Suprapubic skin (tissue), 4 donors: ENCODE measurements around the gene TRIM47.

Experiments used
- CTCF ChIP-seq, 2 donors: fragments of 200-600 bp in 1 of 2; fragments of 450-650 bp in 1 of 2; sonication (generic) in 1 of 2; IDR thresholded peaks; one replicate each; pipeline ENCODE4 v1.5.1; 2016 to 2019; ENCODE audit warnings: antibody characterized with exemption in 2 of 2, mild to moderate bottlenecking in 1 of 2, moderate library complexity in 1 of 2
- POLR2A ChIP-seq, 2 donors: fragments of 450-650 bp; IDR thresholded peaks; one replicate each; pipeline ENCODE4 v1.6.1; 2017; ENCODE audit warnings: antibody characterized with exemption in 2 of 2, mild to moderate bottlenecking in 2 of 2, moderate library complexity in 2 of 2
- POLR2AphosphoS5 ChIP-seq, 3 donors: sonication (generic); formaldehyde crosslinking; IDR thresholded peaks; one replicate each; pipeline ENCODE4 v1.6.1; 2017; ENCODE audit warnings: antibody characterized with exemption in 3 of 3

DNA sequence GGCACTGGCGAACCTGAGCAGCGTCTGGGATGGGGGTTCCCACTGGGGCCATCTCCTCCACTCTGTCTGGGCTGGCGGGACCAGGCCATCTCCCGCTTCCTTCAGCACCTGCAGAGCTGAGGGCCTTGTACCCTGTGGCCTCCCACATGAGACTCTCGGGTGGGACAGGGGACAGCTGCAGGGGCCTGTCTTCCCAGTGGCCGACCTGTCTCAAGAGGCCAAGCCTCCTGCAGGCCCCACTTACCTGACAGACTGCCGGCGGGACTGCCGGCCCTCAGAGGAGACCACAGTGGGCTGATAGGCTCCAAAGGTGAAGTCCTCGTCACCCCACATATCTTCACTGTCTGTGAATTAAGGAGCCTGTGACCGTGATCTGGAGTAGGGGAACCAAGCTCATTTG is 46.7 kb upstream of the TRIM47 start:
- TF ChIP-seq CTCF (IDR thresholded peaks at IDR 0.05) (no peak), POLR2A (IDR thresholded peaks at IDR 0.05) (no peak), POLR2AphosphoS5 (IDR thresholded peaks at IDR 0.05) (no peak)
